Mucosa of descending colon (tissue), 3 donors: Measurements from ENCODE around the gene LIMD2. TPM values are rescaled to one million over a fixed set of nuclear protein-coding genes. Genes with fewer than 3 reads are reported as not detected.

Experiments
- ATAC-seq: fragments of 200-7000 bp; cut with Tn5 transposase; one replicate; pipeline ENCODE4 v1.9.1; 2020; ENCODE audit warnings: mild to moderate bottlenecking, moderate library complexity
- DNase-seq, 3 donors: peaks; one replicate each; pipeline ENCODE4 v3.0.0-alpha.2; 2020
- H3K36me3 ChIP-seq: fragments of 200-600 bp; one replicate; pipeline ENCODE4 v1.8.0; 2021; ENCODE audit warnings: low read depth, mild to moderate bottlenecking
- H3K4me1 ChIP-seq: fragments of 200-600 bp; one replicate; pipeline ENCODE4 v1.8.0; 2021; ENCODE audit warnings: low read depth, mild to moderate bottlenecking
- H3K4me3 ChIP-seq: fragments of 200-600 bp; one replicate; pipeline ENCODE4 v1.8.0; 2021; ENCODE audit warnings: mild to moderate bottlenecking
- H3K9me3 ChIP-seq: fragments of 200-600 bp; one replicate; pipeline ENCODE4 v1.8.0; 2021; ENCODE audit warnings: mild to moderate bottlenecking
- CTCF ChIP-seq: fragments of 200-600 bp; IDR thresholded peaks from one replicate; pipeline ENCODE4 v1.8.0; 2022; ENCODE audit warnings: antibody characterized with exemption, mild to moderate bottlenecking
- intact Hi-C, 2 donors: fragments of 100-400 bp; cut with DNase I in 1 of 2; cut with micrococcal nuclease in 1 of 2; formaldehyde crosslinking; loops; one replicate each; pipeline versions ENCODE4 v1.11.0 to v1.11.1; 2022; cut with DNase I, micrococcal nuclease
- long read RNA-seq, 2 donors: library from polyadenylated mRNA; unstranded; transcript quantifications; one replicate each; pipeline ENCODE4 v2.0.0, GENCODE V29; 2019 to 2021
- total RNA-seq, 3 donors: library from RNA; stranded (reverse); fragmentation: NEBNext Ultra II Directional in 2 of 3; extraction: Animal tissue kit (Norgen Biotek cat#: 25700) in 2 of 3; gene quantifications; one replicate each; pipeline versions ENCODE4 v1.2.1 to v1.2.4, GENCODE V29; 2021 to 2023
- donor health status: DM: no; HTN: no; CAD: no; lungs with moderate emphysema.
- donor health status: DM: no; HTN: no; CAD: no.
- donor health status: DM: no; HTN: yes; CAD: no.

Gene LIMD2
- total RNA-seq = 10 to 100 TPM in 1 of 3 donors, 1 to 10 TPM in 2; 5.6 to 13.2 (median 8.4) TPM
- long read RNA-seq, donor 1, transcript LIMD2-201 (5 exons, 3,193 nt) = major isoform, 5 of 21 reads
- long read RNA-seq, donor 1, partial matches to known transcripts = 10 of 21 reads
- long read RNA-seq, donor 1, other reads (novel, unspliced or antisense) = 0 of 21 reads
- long read RNA-seq, donor 2, transcript LIMD2-201 (5 exons, 3,193 nt) = major isoform, 6 of 9 reads
- long read RNA-seq, donor 2, partial matches to known transcripts = 3 of 9 reads
- long read RNA-seq, donor 2, other reads (novel, unspliced or antisense) = 0 of 9 reads

GRCh38 chr17:63699638-63700527 lies at the start of gene LIMD2:
Gene LIMD2, minus strand, starts transcription at chr17:63700125. Its CDS starts 827 bp downstream, at chr17:63699298.
- peak within 1 kb of the TSS; percentile 34 for H3K4me3 ChIP-seq
- intact Hi-C loops = no loop called here
- no peak for TF ChIP-seq CTCF
- H3K4me1 ChIP-seq = peaks cover 19% of the 10 kb centered on the region
- peak; percentile 60 to 88 (median 77) for DNase-seq
- no peaks in the 10 kb centered on the region for H3K36me3 ChIP-seq
- peak; percentile 21 for ATAC-seq
- no peaks in the 10 kb centered on the region for H3K9me3 ChIP-seq

GRCh38 chr17:63741408-63742173 lies 41.7 kb upstream of the LIMD2 start, which contains the start of gene STRADA:
Gene STRADA, minus strand, starts transcription at chr17:63741799. Its CDS starts 13,430 bp downstream, at chr17:63728369.
- peaks cover 4% of the 10 kb centered on the region for H3K36me3 ChIP-seq
- peak; percentile 99 to 100 (median 100) for DNase-seq
- ATAC-seq = peak; percentile 94
- H3K4me3 ChIP-seq = peak within 1 kb of the TSS; percentile 67
- intact Hi-C loops = no loop called here
- no peaks in the 10 kb centered on the region for H3K9me3 ChIP-seq
- peaks cover 8% of the 10 kb centered on the region for H3K4me1 ChIP-seq
- no peak for TF ChIP-seq CTCF

GRCh38 chr17:63741143-63741407 lies 41.1 kb upstream of the LIMD2 start:
- Histone ChIP-seq H3K9me3 (no peaks in the 10 kb centered on the region), H3K36me3 (peaks cover 4% of the 10 kb centered on the region), H3K4me1 (peaks cover 8% of the 10 kb centered on the region), H3K4me3 (peak overlapping the region; percentile 67)
- no peak for DNase-seq
- peak; percentile 39 for ATAC-seq
- intact Hi-C loops = no loop called here
- TF ChIP-seq CTCF = no peak

- DNase-seq (no peak), ATAC-seq (no peak)
- no peaks in the 10 kb centered on the region for H3K9me3 ChIP-seq
- intact Hi-C loops = no loop called here
- peaks cover 8% of the 10 kb centered on the region for H3K4me1 ChIP-seq
- TF ChIP-seq CTCF = no peak
- peak overlapping the region; percentile 67 for H3K4me3 ChIP-seq
- peaks cover 4% of the 10 kb centered on the region for H3K36me3 ChIP-seq
These were observed 40.7 kb upstream of the LIMD2 start for GRCh38 chr17:63740464-63741142.

- no peak for TF ChIP-seq CTCF
- intact Hi-C loops = no loop called here
- ATAC-seq (no peak), DNase-seq (no peak)
- Histone ChIP-seq H3K4me1 (peaks cover under 1% of the 10 kb centered on the region), H3K9me3 (no peaks in the 10 kb centered on the region), H3K36me3 (no peaks in the 10 kb centered on the region), H3K4me3 (no peak overlapping the region)
These were observed 35.8 kb upstream of the LIMD2 start for GRCh38 chr17:63735691-63736090.
